Eye (tissue), 1 donor: ENCODE results near the gene WDR18.
"Not testable (repeated sequence)": the region's sequence is repeated elsewhere in the genome, so short reads cannot be mapped to it uniquely, and the experiment has no call there.

Source experiments
- DNase-seq: peaks from one replicate; pipeline ENCODE4 v3.0.0-alpha.2; 2015

The WDR18 gene

GRCh38 chr19:1020868-1021425, 36.8 kb downstream of the WDR18 start, which contains the start of gene TMEM259:
Gene TMEM259, minus strand, starts transcription at chr19:1021123. Its CDS starts 127 bp downstream, at chr19:1020996.
- DNase-seq, result peak; percentile 99

- DNase-seq, result not testable (repeated sequence)
Measured at GRCh38 chr19:1023883-1024188, 39.7 kb downstream of the WDR18 start.

GRCh38 chr19:1025080-1025479, 40.9 kb downstream of the WDR18 start:
- not testable (repeated sequence) for DNase-seq

GRCh38 chr19:1025960-1026782, 42.0 kb downstream of the WDR18 start, which contains the start of gene CNN2:
Gene CNN2, plus strand, starts transcription at chr19:1026608. Its CDS starts 54 bp downstream, at chr19:1026662.
- DNase-seq, result peak; percentile 91

GRCh38 chr19:1026783-1027649, 42.9 kb downstream of the WDR18 start:
- peak; percentile 70 for DNase-seq

GRCh38 chr19:1027650-1028061, 43.5 kb downstream of the WDR18 start:
- peak; percentile 49 for DNase-seq

- DNase-seq, result peak; percentile 93
Measured at GRCh38 chr19:1028062-1028926, 44.1 kb downstream of the WDR18 start.

- no peak for DNase-seq
Measured at GRCh38 chr19:1032264-1032867, 48.2 kb downstream of the WDR18 start.

- DNase-seq, result no peak
Measured at GRCh38 chr19:1035998-1036621, 52.0 kb downstream of the WDR18 start.

GRCh38 chr19:1037621-1038064, 53.5 kb downstream of the WDR18 start:
- no peak for DNase-seq

- no peak for DNase-seq
Measured at GRCh38 chr19:1038978-1039645, 55.0 kb downstream of the WDR18 start.

GRCh38 chr19:1039646-1040475, 55.7 kb downstream of the WDR18 start, which contains the start of gene ABCA7:
Gene ABCA7, plus strand, starts transcription at chr19:1040107. Its CDS starts 1,255 bp downstream, at chr19:1041362.
- DNase-seq, result peak; percentile 99

GRCh38 chr19:1040476-1041271, 56.5 kb downstream of the WDR18 start:
- DNase-seq, result peak; percentile 96

GRCh38 chr19:1041272-1041834, 57.2 kb downstream of the WDR18 start:
- no peak for DNase-seq

- DNase-seq, result no peak
Measured at GRCh38 chr19:1041835-1042685, 57.9 kb downstream of the WDR18 start.

GRCh38 chr19:1042689-1043511, 58.8 kb downstream of the WDR18 start:
- no peak for DNase-seq
